MM.1S (cell line): Measurements from ENCODE around the gene GABRB3.

Experiments
- CTCF ChIP-seq: fragments of 300-600 bp; sonication (generic); IDR thresholded peaks from 2 replicates; pipeline ENCODE4 v1.5.1; 2016; ENCODE audit warnings: antibody characterized with exemption, low read length, mixed read lengths
- EZH2 ChIP-seq: fragments of 300-600 bp; sonication (generic); optimal IDR thresholded peaks from 2 replicates; pipeline ENCODE3; 2017; ENCODE audit warnings: low read depth, mild to moderate bottlenecking, antibody characterized with exemption, low read length, mixed read lengths
- EZH2phosphoT487 ChIP-seq: fragments of 300-600 bp; sonication (generic); IDR thresholded peaks from 2 replicates; pipeline ENCODE4 v1.6.1; 2018; ENCODE audit warnings: antibody characterized with exemption, low read length

GRCh38 chr15:26805470-26805869, 32.6 kb upstream of the GABRB3 start:
- TF ChIP-seq CTCF (no peak), EZH2 (no peak), EZH2phosphoT487 (no peak)
